GM18507 (cell line): ENCODE data around the gene MED25.
A peak's percentile ranks its signal among the peaks of the same experiment; 100 is the strongest.

Experiments
- DNase-seq: peaks from one replicate; pipeline ENCODE4 v3.0.0; 2011; ENCODE audit warnings: low read depth; ENCODE audit not compliant: insufficient read length; ENCODE audit errors: extremely low spot score
- FAIRE-seq: peaks from 2 replicates; lab custom pipeline; 2011; peaks lifted over from hg19 to GRCh38; lab: Jason Lieb, UNC

MED25 gene

GRCh38 chr19:49837425-49837824 lies 19.3 kb downstream of the MED25 start:
- no peak for DNase-seq
- no peak for FAIRE-seq

GRCh38 chr19:49838885-49839588 lies 20.9 kb downstream of the MED25 start:
- DNase-seq (no peak), FAIRE-seq (no peak)

GRCh38 chr19:49839713-49840112 lies 21.6 kb downstream of the MED25 start:
- DNase-seq = no peak

GRCh38 chr19:49840321-49840720 lies 22.2 kb downstream of the MED25 start:
- FAIRE-seq = no peak
- no peak for DNase-seq

More at GRCh38 chr19:49839713-49840112, 21.6 kb downstream of the MED25 start:
- FAIRE-seq = no peak

GRCh38 chr19:49840736-49841249 lies 22.7 kb downstream of the MED25 start:
- DNase-seq (no peak), FAIRE-seq (no peak)

GRCh38 chr19:49843265-49843664 lies 25.2 kb downstream of the MED25 start:
- no peak for FAIRE-seq

GRCh38 chr19:49844138-49845095 lies 26.3 kb downstream of the MED25 start:
- no peak for DNase-seq
- FAIRE-seq = no peak

More at GRCh38 chr19:49843265-49843664, 25.2 kb downstream of the MED25 start:
- no peak for DNase-seq

- FAIRE-seq (no peak), DNase-seq (no peak)
Measured at GRCh38 chr19:49845414-49845813, 27.3 kb downstream of the MED25 start.

GRCh38 chr19:49846408-49846807 lies 28.3 kb downstream of the MED25 start:
- FAIRE-seq (no peak), DNase-seq (no peak)

GRCh38 chr19:49847731-49848696 lies 29.9 kb downstream of the MED25 start:
- FAIRE-seq = no peak
- no peak for DNase-seq

- DNase-seq = no peak
Measured at GRCh38 chr19:49848938-49849337, 30.8 kb downstream of the MED25 start.

GRCh38 chr19:49849433-49850220 lies 31.5 kb downstream of the MED25 start:
- FAIRE-seq (no peak), DNase-seq (no peak)

More at GRCh38 chr19:49848938-49849337, 30.8 kb downstream of the MED25 start:
- no peak for FAIRE-seq

- DNase-seq (no peak), FAIRE-seq (no peak)
Measured at GRCh38 chr19:49850221-49850486, 32.1 kb downstream of the MED25 start.

GRCh38 chr19:49850487-49851342 lies 32.6 kb downstream of the MED25 start, which contains the start of gene PTOV1:
Gene PTOV1, plus strand, starts transcription at chr19:49851159.
- FAIRE-seq (peak; percentile 80), DNase-seq (peak; percentile 94)

GRCh38 chr19:49851456-49852259 lies 33.6 kb downstream of the MED25 start:
- FAIRE-seq = no peak
- no peak for DNase-seq

- no peak for FAIRE-seq
- no peak for DNase-seq
Measured at GRCh38 chr19:49852631-49853126, 34.6 kb downstream of the MED25 start.

GRCh38 chr19:49853852-49854377 lies 35.8 kb downstream of the MED25 start:
- FAIRE-seq (no peak), DNase-seq (no peak)
